H1 (cell line): Measurements from ENCODE around the gene IFT80. TPM values are rescaled to one million over a fixed set of nuclear protein-coding genes. Genes with fewer than 3 reads are reported as not detected.
"Not testable (repeated sequence)": the region's sequence is repeated elsewhere in the genome, so short reads cannot be mapped to it uniquely, and the experiment has no call there.

Source experiments
- CTCF ChIA-PET: fragments of 300-600 bp; sonication (Branson Sonifier 250); formaldehyde crosslinking; loops from one replicate; lab custom pipeline; 2021; ENCODE audit not compliant: partially characterized antibody; lab: Charles Lee
- POLR2A ChIA-PET: fragments of 300-600 bp; sonication (Branson Sonifier 250); formaldehyde crosslinking; loops from one replicate; lab custom pipeline; 2021; ENCODE audit warnings: inconsistent platforms; ENCODE audit not compliant: partially characterized antibody; lab: Charles Lee
- DNase-seq, 2 experiments: peaks; one replicate each; pipeline versions ENCODE4 v3.0.0 to v3.0.0-alpha.2; 2010 to 2022; ENCODE audit warnings: low spot score in 2 of 2, low read depth in 1 of 2, mixed read lengths in 1 of 2
- FAIRE-seq: peaks from 2 replicates; lab custom pipeline; 2011; peaks lifted over from hg19 to GRCh38; lab: Jason Lieb, UNC
- H2AFZ ChIP-seq: 2 replicates; pipeline ENCODE4 v1.8.1; 2012; ENCODE audit warnings: low read length, inconsistent platforms
- H2AK5ac ChIP-seq: 2 replicates; pipeline ENCODE4 v1.6.1; 2013; ENCODE audit warnings: low read depth, low read length
- H2BK120ac ChIP-seq: replicated peaks from 2 replicates; pipeline ENCODE3; 2013; ENCODE audit warnings: low read depth, low read length, inconsistent platforms
- H2BK12ac ChIP-seq: 2 replicates; pipeline ENCODE4 v1.6.1; 2013; ENCODE audit warnings: low read depth, low read length
- H2BK15ac ChIP-seq: 2 replicates; pipeline ENCODE4 v1.6.1; 2013; ENCODE audit warnings: low read length
- H2BK20ac ChIP-seq: 2 replicates; pipeline ENCODE4 v1.6.1; 2013; ENCODE audit warnings: low read length
- H2BK5ac ChIP-seq: 2 replicates; pipeline ENCODE4 v1.6.1; 2013; ENCODE audit warnings: low read depth, low read length
- H3K14ac ChIP-seq: 2 replicates; pipeline ENCODE4 v1.6.1; 2013; ENCODE audit warnings: inconsistent platforms; ENCODE audit not compliant: insufficient read length
- H3K18ac ChIP-seq: 2 replicates; pipeline ENCODE4 v1.6.1; 2013; ENCODE audit warnings: low read length; ENCODE audit errors: extremely low read depth
- H3K23ac ChIP-seq: 2 replicates; pipeline ENCODE4 v1.6.1; 2013; ENCODE audit warnings: inconsistent platforms; ENCODE audit not compliant: insufficient read length
- H3K23me2 ChIP-seq: 2 replicates; pipeline ENCODE4 v1.6.1; 2013; ENCODE audit warnings: low read depth, low read length
- H3K27ac ChIP-seq: 2 replicates; pipeline ENCODE4 v1.6.1; 2011; ENCODE audit warnings: low read depth, low read length, inconsistent platforms
- H3K27me3 ChIP-seq, 4 experiments: replicated peaks in 1 of 4; 1 replicate in 1 of 4; 2 replicates in 3 of 4; pipeline versions ENCODE4 v1.6.1 to v1.8.1; 2011 to 2013; ENCODE audit warnings: low read length in 3 of 4, mild to moderate bottlenecking in 3 of 4, inconsistent platforms in 2 of 4, mixed read lengths in 2 of 4, moderate library complexity in 1 of 4; ENCODE audit not compliant: control insufficient read depth in 3 of 4, insufficient read depth in 3 of 4; ENCODE audit errors: extremely low read depth in 1 of 4
- H3K36me3 ChIP-seq, 4 experiments: 2 replicates each; pipeline versions ENCODE4 v1.6.1 to v1.8.1; 2011 to 2013; ENCODE audit warnings: mild to moderate bottlenecking in 4 of 4, low read length in 3 of 4, moderate library complexity in 2 of 4, control low read depth in 1 of 4, inconsistent platforms in 1 of 4; ENCODE audit not compliant: insufficient read depth in 4 of 4, control insufficient read depth in 2 of 4
- H3K4ac ChIP-seq: replicated peaks from 2 replicates; pipeline ENCODE3; 2013; ENCODE audit warnings: low read length, low read depth, mixed read lengths, inconsistent platforms; ENCODE audit not compliant: insufficient read length
- H3K4me1 ChIP-seq, 4 experiments: replicated peaks in 1 of 4; 1 replicate in 1 of 4; 2 replicates in 3 of 4; pipeline versions ENCODE4 v1.6.1 to v1.8.1; 2011 to 2013; ENCODE audit warnings: low read length in 3 of 4, inconsistent platforms in 2 of 4, mixed read lengths in 1 of 4; ENCODE audit not compliant: insufficient read depth in 4 of 4, control insufficient read depth in 3 of 4
- H3K4me2 ChIP-seq, 2 experiments: 2 replicates each; pipeline versions ENCODE4 v1.6.1 to v1.8.1; 2011 to 2013; ENCODE audit warnings: low read depth in 2 of 2, low read length in 2 of 2, control low read depth in 1 of 2, inconsistent platforms in 1 of 2, mild to moderate bottlenecking in 1 of 2; ENCODE audit not compliant: insufficient read depth in 1 of 2
- H3K4me3 ChIP-seq, 4 experiments: fragments of 200-600, 300-600 bp in 1 of 4; sonication (generic), shearing (Covaris generic), sonication (Bioruptor Twin) in 1 of 4; 2 replicates each; pipeline versions ENCODE4 v1.5.1 to v1.8.1; 2011 to 2016; ENCODE audit warnings: low read length in 4 of 4, low read depth in 3 of 4, control low read depth in 2 of 4, inconsistent platforms in 2 of 4, mild to moderate bottlenecking in 2 of 4, mixed read lengths in 1 of 4, moderate library complexity in 1 of 4; ENCODE audit not compliant: insufficient read depth in 2 of 4; ENCODE audit errors: extremely low read depth in 1 of 4
- H3K56ac ChIP-seq: replicated peaks from 2 replicates; pipeline ENCODE3; 2013; ENCODE audit warnings: low read depth, mild to moderate bottlenecking, mixed read lengths, low read length, inconsistent platforms; ENCODE audit not compliant: insufficient read length
- H3K79me1 ChIP-seq: 2 replicates; pipeline ENCODE4 v1.6.1; 2013; ENCODE audit warnings: low read depth, low read length, control low read depth
- H3K79me2 ChIP-seq, 2 experiments: 2 replicates each; pipeline versions ENCODE4 v1.6.1 to v1.8.1; 2012 to 2013; ENCODE audit warnings: low read length in 2 of 2, mild to moderate bottlenecking in 2 of 2, inconsistent platforms in 1 of 2; ENCODE audit not compliant: insufficient read depth in 2 of 2, control insufficient read depth in 1 of 2
- H3K9ac ChIP-seq, 4 experiments: replicated peaks in 1 of 4; 1 replicate in 1 of 4; 2 replicates in 3 of 4; pipeline versions ENCODE4 v1.6.1 to v1.8.1; 2011 to 2013; ENCODE audit warnings: low read depth in 3 of 4, low read length in 3 of 4, control low read depth in 2 of 4, mild to moderate bottlenecking in 2 of 4, moderate library complexity in 2 of 4, inconsistent platforms in 1 of 4; ENCODE audit errors: extremely low read depth in 1 of 4
- H3K9me3 ChIP-seq, 2 experiments: 2 replicates each; pipeline versions ENCODE4 v1.6.1 to v1.8.1; 2012 to 2013; ENCODE audit warnings: mild to moderate bottlenecking in 2 of 2, moderate library complexity in 2 of 2, control low read depth in 1 of 2, inconsistent platforms in 1 of 2, low read depth in 1 of 2, low read length in 1 of 2, mixed read lengths in 1 of 2; ENCODE audit not compliant: insufficient read depth in 2 of 2
- H4K20me1 ChIP-seq, 2 experiments: replicated peaks in 1 of 2; 2 replicates each; pipeline versions ENCODE3 to v1.8.1; 2011 to 2013; ENCODE audit warnings: inconsistent platforms in 2 of 2, low read length in 2 of 2, mild to moderate bottlenecking in 1 of 2; ENCODE audit not compliant: insufficient read depth in 2 of 2, control insufficient read depth in 1 of 2
- H4K5ac ChIP-seq: 2 replicates; pipeline ENCODE4 v1.6.1; 2013; ENCODE audit warnings: low read length, low read depth, mixed read lengths, inconsistent platforms; ENCODE audit not compliant: insufficient read length
- H4K8ac ChIP-seq: 2 replicates; pipeline ENCODE4 v1.8.0; 2013; ENCODE audit warnings: mild to moderate bottlenecking, moderate library complexity, low read length, inconsistent platforms; ENCODE audit not compliant: insufficient read depth; ENCODE audit errors: extremely low read depth
- H4K91ac ChIP-seq: replicated peaks from 2 replicates; pipeline ENCODE3; 2013; ENCODE audit warnings: low read length, mixed read lengths, inconsistent platforms; ENCODE audit not compliant: insufficient read length
- WGBS, 2 experiments: shearing (Covaris generic) in 1 of 2; methylation state at CpG; one replicate each; pipeline versions ENCODE4 v1.1.6 to v1.1.7; 2013 to 2015; ENCODE audit warnings: low lambda C conversion rate in 2 of 2, mixed read lengths in 2 of 2, inconsistent platforms in 1 of 2, low coverage in 1 of 2, missing lambda C conversion rate in 1 of 2; ENCODE audit not compliant: insufficient replicate concordance in 2 of 2, insufficient coverage in 1 of 2, insufficient read length in 1 of 2; ENCODE audit errors: extremely low coverage in 1 of 2, missing lambda C conversion rate in 1 of 2; 5-methylcytosine and 5-hydroxymethylcytosine counted together
- polyA plus RNA-seq, 7 experiments: library from polyadenylated mRNA; depleted of rRNA in 3 of 7; stranded (reverse) in 5 of 7; unstranded in 2 of 7; fragments of >200 nt in 5 of 7; fragments of 200-250 nt in 2 of 7; gene quantifications; 1 replicate in 5 of 7; 2 replicates in 1 of 7; 4 replicates in 1 of 7; pipeline versions ENCODE4 v1.2.1 to v1.2.3, GENCODE V29; 2011 to 2013; ENCODE audit warnings: missing spikeins in 2 of 7, mixed read lengths in 2 of 7
- total RNA-seq: library from RNA; stranded (reverse); fragmentation: NEBNext Ultra II Directional; extraction: Animal tissue kit (Norgen Biotek cat#: 25700); gene quantifications from 2 replicates; pipeline ENCODE4 v1.2.1, GENCODE V29; 2021
- TF ChIP-seq, protein P1 (sequence below): IDR thresholded peaks from 2 replicates; pipeline ENCODE4 v1.6.1; 2012; ENCODE audit warnings: inconsistent platforms
- TF ChIP-seq, protein P2 (sequence below): IDR thresholded peaks from 2 replicates; pipeline ENCODE4 v1.6.1; 2012; ENCODE audit warnings: inconsistent platforms

Gene IFT80
- total and polyA plus RNA-seq, 2 of the 8 experiments (the other 6 are each of a cell fraction or from before 2014, with no cell fraction given) = 7.2 to 25.9 TPM

DNA sequence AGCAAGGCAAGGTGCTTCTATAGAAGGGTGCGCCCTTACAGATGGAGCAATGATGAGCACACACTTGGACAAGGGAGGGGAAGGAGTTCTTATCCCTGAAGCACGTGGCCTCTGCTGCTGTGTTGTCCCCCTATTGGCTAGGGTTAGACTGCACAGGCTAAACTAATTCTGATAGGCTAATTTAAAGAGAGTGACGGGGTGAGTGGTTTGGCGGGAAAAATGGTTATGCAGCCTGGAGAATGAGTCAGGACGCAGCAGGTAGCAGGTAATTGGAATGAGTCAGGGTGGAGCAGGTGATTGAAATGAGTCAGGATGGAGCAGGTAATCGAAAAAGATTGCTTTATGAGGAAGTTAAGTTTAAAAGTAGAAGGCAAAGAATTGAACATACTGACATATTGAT lies 158.3 kb downstream of the IFT80 start:
- H2BK15ac ChIP-seq, H3K23ac ChIP-seq, H3K79me1 ChIP-seq, H4K20me1 ChIP-seq, H3K4me2 ChIP-seq, H2AK5ac ChIP-seq, H4K5ac ChIP-seq, H3K23me2 ChIP-seq, H3K27ac ChIP-seq, H3K36me3 ChIP-seq, H3K18ac ChIP-seq, H3K4ac ChIP-seq, H3K9ac ChIP-seq, H3K9me3 ChIP-seq, H3K4me3 ChIP-seq, H2BK20ac ChIP-seq, POLR2A ChIA-PET, H4K91ac ChIP-seq, H3K14ac ChIP-seq, H3K4me1 ChIP-seq, FAIRE-seq, H2BK120ac ChIP-seq, H2BK12ac ChIP-seq, H2BK5ac ChIP-seq, H4K8ac ChIP-seq, DNase-seq, H3K79me2 ChIP-seq: not testable (repeated sequence)
- CTCF ChIA-PET = interaction anchor here (0.7 to 2.0 kb wide), 4 partner anchors 11 to 201 kb away, joined by 3 to 4 read pairs (median 4); no protein-coding TSS in a partner anchor
- 85% methylated on average over 6 of the region's 6 CpGs; no CpG with 5 or more reads in 1 of the 2 experiments for WGBS, 2 experiments
- TF ChIP-seq, protein P1, sequence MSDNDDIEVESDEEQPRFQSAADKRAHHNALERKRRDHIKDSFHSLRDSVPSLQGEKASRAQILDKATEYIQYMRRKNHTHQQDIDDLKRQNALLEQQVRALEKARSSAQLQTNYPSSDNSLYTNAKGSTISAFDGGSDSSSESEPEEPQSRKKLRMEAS = peak; percentile 70
- TF ChIP-seq, protein P2, sequence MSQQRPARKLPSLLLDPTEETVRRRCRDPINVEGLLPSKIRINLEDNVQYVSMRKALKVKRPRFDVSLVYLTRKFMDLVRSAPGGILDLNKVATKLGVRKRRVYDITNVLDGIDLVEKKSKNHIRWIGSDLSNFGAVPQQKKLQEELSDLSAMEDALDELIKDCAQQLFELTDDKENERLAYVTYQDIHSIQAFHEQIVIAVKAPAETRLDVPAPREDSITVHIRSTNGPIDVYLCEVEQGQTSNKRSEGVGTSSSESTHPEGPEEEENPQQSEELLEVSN = peak; percentile 86
- TF ChIP-seq, all 59 proteins: peak for 2; not testable (repeated sequence) for 57
- not testable (repeated sequence) for H3K56ac ChIP-seq, H2AFZ ChIP-seq, H3K27me3 ChIP-seq
